AG09319 (cell line): ENCODE data around the gene GGNBP2.

ENCODE experiments used
- DNase-seq: peaks from one replicate; pipeline ENCODE4 v3.0.0-alpha.2; 2010; ENCODE audit warnings: low read depth; ENCODE audit errors: extremely low read depth
- CTCF ChIP-seq: IDR thresholded peaks from 2 replicates; pipeline ENCODE4 v1.5.1; 2011; ENCODE audit warnings: low read depth, mild to moderate bottlenecking, inconsistent platforms, low read length, moderate library complexity

GGNBP2 gene

GRCh38 chr17:36598951-36599401 lies 54.3 kb downstream of the GGNBP2 start:
- TF ChIP-seq CTCF, result no peak
- DNase-seq, result no peak

GRCh38 chr17:36599546-36600250 lies 55.0 kb downstream of the GGNBP2 start:
- no peak for TF ChIP-seq CTCF
- DNase-seq, result no peak

DNA sequence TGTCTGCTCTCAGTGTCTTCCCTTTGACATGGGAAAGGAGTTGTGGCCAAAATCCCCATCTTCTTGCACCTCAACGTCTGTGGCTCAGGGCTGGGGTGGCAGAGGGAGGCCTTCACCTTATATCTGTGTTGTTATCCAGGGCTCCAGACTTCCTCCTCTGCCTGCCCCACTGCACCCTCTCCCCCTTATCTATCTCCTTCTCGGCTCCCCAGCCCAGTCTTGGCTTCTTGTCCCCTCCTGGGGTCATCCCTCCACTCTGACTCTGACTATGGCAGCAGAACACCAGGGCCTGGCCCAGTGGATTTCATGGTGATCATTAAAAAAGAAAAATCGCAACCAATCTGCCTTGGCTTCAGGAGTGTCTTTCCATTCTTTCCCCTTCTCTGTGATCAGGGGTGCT lies 55.7 kb downstream of the GGNBP2 start:
- no peak for TF ChIP-seq CTCF
- no peak for DNase-seq

GRCh38 chr17:36600936-36601302 lies 56.2 kb downstream of the GGNBP2 start:
- DNase-seq, result no peak
- TF ChIP-seq CTCF, result no peak

DNA sequence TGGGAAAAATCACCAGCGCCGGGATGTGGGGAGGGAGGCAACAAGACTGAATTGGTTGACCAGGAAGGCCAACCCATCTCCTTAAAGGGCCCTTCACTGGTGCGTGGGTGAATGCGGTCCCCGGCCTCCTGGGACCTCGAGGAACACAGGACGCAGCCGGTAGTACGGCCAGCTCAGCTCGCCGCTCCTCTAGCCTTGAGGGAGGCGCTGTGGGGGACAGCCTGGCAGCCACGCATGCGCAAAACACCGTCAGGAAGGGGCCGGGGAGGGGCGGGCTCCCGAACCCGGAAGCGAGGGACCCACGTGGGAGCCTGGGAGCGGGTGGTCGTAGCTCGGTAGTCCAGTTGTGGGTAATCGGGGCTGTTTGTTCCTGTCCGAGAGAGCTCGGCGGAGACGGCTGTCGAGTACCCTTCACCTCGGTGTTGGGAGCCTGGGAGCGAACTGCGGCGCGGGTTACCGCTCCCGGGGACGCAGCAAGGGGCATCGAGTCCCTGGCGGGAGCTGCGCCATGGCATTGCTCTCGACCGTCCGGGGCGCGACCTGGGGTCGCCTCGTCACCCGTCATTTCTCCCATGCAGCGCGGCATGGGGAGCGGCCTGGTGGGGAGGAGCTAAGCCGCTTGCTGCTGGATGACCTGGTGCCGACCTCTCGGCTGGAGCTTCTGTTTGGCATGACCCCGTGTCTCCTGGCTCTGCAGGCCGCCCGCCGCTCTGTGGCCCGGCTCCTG lies 56.7 kb downstream of the GGNBP2 start, which contains the start of gene MRM1:
Gene MRM1 (plus strand): TSS at position 281 of the 727 bp plus-strand sequence. CDS start 228 bp downstream, at position 509.
- peak; percentile 23 for TF ChIP-seq CTCF
- peak; percentile 68 for DNase-seq

DNA sequence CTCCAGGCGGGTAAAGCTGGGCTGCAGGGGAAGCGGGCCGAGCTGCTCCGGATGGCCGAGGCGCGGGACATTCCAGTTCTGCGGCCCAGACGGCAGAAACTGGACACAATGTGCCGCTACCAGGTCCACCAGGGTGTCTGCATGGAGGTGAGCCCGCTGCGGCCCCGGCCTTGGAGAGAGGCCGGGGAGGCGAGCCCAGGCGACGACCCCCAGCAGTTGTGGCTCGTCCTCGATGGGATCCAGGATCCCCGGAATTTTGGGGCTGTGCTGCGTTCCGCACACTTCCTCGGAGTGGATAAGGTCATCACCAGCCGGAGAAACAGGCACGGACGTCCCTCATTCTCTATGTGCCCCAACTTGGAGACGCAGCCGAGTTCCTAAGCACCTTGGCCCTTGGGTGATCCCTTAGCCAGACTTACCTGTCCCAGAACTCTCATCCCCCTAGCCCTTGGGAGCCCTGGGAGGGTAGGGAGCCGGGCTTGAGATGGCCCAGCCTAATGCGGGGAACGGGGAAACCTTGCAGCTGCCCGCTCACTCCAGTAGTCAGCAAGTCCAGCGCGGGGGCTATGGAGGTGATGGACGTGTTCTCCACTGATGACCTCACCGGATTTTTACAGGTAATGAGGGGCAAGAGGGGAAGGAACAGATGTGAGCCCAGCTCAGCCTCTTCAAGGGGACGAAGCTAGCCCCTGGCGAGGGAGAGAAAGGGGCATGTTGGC lies 57.5 kb downstream of the GGNBP2 start:
- DNase-seq, result no peak
- TF ChIP-seq CTCF, result no peak
